Astrocyte of the cerebellum (primary cell): Measurements from ENCODE around the gene DPH5.

Source experiments
- DNase-seq: peaks from one replicate; pipeline ENCODE4 v3.0.0-alpha.2; 2011; ENCODE audit warnings: low read depth
- H3K4me3 ChIP-seq: 2 replicates; pipeline ENCODE4 v1.5.1; 2011; ENCODE audit warnings: mild to moderate bottlenecking, low read depth, low read length, moderate library complexity
- CTCF ChIP-seq: IDR thresholded peaks from 2 replicates; pipeline ENCODE4 v1.5.1; 2012; ENCODE audit warnings: low read length, low read depth, moderate library complexity, mild to moderate bottlenecking; ENCODE audit errors: missing control alignments
- in situ Hi-C: cut with HindIII; loops from 2 replicates; pipeline ENCODE4 v1.10.0; 2017; ENCODE audit warnings: low sequenced_read_pairs

The DPH5 gene

GRCh38 chr1:101044749-101045148 is 19.2 kb upstream of the DPH5 start:
- in situ Hi-C loops, result no loop called here
- no peak for DNase-seq
- no peak overlapping the region for H3K4me3 ChIP-seq
- no peak for TF ChIP-seq CTCF

GRCh38 chr1:101044259-101044658 is 18.7 kb upstream of the DPH5 start:
- in situ Hi-C loops, result no loop called here
- no peak overlapping the region for H3K4me3 ChIP-seq
- DNase-seq, result no peak
- TF ChIP-seq CTCF, result no peak

- in situ Hi-C loops, result no loop called here
- TF ChIP-seq CTCF, result peak; percentile 18
- H3K4me3 ChIP-seq, result no peak overlapping the region
- peak; percentile 2 for DNase-seq
Measured at GRCh38 chr1:101043776-101044175, 18.2 kb upstream of the DPH5 start.

- no peak for TF ChIP-seq CTCF
- in situ Hi-C loops, result no loop called here
- no peak for DNase-seq
- no peak overlapping the region for H3K4me3 ChIP-seq
Measured at GRCh38 chr1:101041300-101041699, 15.7 kb upstream of the DPH5 start.

- no peak for DNase-seq
- H3K4me3 ChIP-seq, result no peak overlapping the region
- in situ Hi-C loops, result no loop called here
- no peak for TF ChIP-seq CTCF
Measured at GRCh38 chr1:101040666-101041065, 15.1 kb upstream of the DPH5 start.

- H3K4me3 ChIP-seq, result no peak overlapping the region
- in situ Hi-C loops, result no loop called here
- no peak for DNase-seq
- no peak for TF ChIP-seq CTCF
Measured at GRCh38 chr1:101039245-101039644, 13.7 kb upstream of the DPH5 start.

GRCh38 chr1:101037316-101037715 is 11.7 kb upstream of the DPH5 start:
- no peak overlapping the region for H3K4me3 ChIP-seq
- no peak for TF ChIP-seq CTCF
- in situ Hi-C loops, result no loop called here
- DNase-seq, result no peak
